GM18907 (cell line): ENCODE results near the gene CLEC19A.
"Not testable (repeated sequence)": the region's sequence is repeated elsewhere in the genome, so short reads cannot be mapped to it uniquely, and the experiment has no call there.

ENCODE experiments used
- ATAC-seq: cut with Tn5 transposase; IDR thresholded peaks from one replicate; pipeline ENCODE4 v1.9.1; 2021; ENCODE audit warnings: mild to moderate bottlenecking, moderate library complexity; ENCODE audit not compliant: unreplicated experiment

CLEC19A gene

DNA sequence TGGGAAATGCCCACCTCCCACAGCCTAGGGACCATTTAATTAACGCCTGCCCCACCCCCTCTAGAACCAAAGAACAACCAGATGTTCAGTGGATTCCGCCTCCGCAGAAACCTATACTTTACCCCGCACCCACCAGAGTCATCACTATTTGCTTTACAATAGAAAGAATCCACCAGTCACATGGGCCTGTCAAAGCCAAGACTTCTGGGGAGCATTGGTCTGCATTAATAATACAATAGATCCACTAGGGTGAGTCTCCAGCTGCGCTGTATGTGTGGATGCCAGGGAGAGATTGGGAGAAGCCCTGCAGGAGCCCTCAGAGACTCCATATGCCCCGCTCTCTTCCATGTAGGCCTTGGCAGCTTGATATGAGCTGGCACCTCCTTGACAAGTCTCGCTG is 31.3 kb downstream of the CLEC19A start:
- no peak for ATAC-seq

- not testable (repeated sequence) for ATAC-seq
Observed at GRCh38 chr16:19321186-19321585, 35.7 kb downstream of the CLEC19A start.

DNA sequence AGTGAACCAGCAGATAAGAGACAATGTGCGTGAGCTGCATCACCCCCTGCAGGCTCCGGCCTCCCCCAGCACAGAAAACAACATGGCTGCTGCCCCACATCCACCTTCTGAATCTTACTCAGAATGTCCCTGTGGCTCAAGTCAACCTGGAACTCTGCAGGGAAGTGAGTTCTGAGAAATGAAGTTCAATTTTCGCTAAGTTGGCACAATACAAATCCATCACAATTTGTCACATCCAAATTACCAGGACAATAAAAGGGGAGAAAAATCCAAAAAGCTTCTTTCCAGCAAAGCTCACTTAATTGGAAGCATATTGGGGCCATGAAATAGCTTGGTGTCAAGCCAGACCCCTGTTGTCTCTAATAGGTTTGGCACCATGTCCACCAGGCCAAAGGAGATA is 38.1 kb downstream of the CLEC19A start:
- ATAC-seq, result no peak

GRCh38 chr16:19328364-19328763 is 42.8 kb downstream of the CLEC19A start:
- ATAC-seq, result no peak

- ATAC-seq, result no peak
Observed at GRCh38 chr16:19329932-19330331, 44.4 kb downstream of the CLEC19A start.

- ATAC-seq, result no peak
Observed at GRCh38 chr16:19330841-19331397, 45.4 kb downstream of the CLEC19A start.

DNA sequence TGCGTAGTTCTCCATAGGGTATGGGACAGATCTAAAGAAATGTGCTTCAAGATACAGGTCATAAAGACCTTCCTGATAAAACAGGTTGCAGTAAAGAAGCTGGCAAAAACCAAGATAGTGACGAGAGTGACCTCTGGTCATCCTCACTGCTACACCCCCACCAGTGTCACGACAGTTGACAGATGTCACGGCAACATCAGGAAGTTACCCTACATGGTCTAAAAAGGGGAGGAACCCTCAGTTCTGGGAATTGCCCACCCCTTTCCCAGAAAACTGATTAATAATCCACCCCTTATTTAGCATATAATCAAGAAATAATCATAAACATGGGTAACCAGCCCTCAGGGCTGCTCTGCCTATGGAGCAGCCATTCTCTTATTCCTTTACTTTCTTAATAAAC is 46.3 kb downstream of the CLEC19A start:
- no peak for ATAC-seq

DNA sequence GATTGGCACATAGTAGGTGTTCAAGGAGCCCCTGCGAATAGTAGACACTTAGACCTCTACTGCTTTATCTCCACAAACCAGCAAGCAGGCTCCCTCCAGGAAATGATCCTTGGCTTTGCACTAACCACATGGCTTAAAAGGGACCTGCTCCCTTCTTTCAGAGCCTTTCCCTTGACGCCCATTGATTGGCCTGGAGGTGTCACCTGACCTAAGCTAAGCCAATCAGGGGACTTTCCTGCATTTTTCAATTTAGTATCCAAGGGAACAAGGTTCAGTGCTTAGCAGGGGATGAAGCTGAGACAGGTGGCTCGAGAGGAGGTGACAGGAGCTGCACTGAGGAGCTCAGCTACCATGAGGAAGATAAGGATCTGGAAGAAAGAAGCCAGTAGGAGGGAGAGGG is 52.8 kb downstream of the CLEC19A start:
- no peak for ATAC-seq

GRCh38 chr16:19344224-19344801 is 58.8 kb downstream of the CLEC19A start:
- ATAC-seq, result no peak

GRCh38 chr16:19344980-19345379 is 59.4 kb downstream of the CLEC19A start:
- no peak for ATAC-seq

- no peak for ATAC-seq
Observed at GRCh38 chr16:19346335-19346922, 60.9 kb downstream of the CLEC19A start.

DNA sequence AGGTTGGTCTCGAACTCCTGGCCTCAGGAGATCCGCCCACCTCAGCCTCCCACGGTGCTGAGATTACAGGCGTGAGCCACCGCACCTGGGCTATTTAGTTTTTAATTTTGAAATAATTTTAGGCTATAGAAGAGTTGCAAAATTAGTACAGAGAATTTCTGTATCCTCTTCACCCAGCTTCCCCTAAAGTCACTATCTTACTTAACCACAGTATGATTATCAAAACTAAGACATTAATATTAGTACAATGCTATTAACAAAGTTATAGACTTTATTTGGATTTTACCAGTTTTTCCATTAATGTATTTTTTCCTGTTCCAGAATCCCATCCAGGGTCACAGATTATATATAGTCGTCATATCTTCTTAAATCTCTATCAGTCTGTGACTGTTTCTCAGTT is 62.6 kb downstream of the CLEC19A start:
- ATAC-seq, result no peak

DNA sequence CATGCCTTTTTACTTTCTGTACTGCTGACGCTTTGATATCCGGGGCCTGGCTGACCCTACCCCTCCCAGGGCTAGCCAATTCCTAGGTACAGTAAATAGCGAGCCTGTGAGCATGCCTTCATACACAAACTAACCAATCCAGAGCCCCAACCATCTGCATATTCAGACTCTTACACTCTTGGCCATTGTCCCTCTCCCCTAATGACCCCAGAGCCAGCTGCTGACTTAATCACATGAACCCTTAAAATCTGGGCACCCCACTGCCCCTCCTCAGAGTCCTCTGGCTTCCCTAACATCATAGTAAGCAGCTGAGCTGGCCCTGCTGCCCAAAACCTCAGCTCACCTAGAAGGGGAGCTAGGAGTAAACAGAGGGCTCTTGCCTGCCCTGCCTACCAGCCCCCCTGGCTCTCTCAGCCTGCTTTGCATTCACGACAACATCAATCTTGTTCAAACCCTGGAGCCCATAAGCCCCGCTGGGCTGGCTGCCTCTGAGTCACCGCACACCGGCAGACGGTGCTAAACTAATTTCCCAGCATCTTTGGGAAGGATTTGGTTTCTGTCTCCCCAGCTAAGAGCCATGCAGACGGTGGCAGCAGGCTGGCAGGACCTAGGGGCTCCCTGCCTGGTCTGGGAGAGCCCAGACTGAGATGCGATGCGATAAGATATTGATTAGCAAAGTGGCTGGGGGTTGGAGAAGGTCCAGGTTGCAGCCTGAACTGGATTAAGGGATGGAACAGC is 63.2 kb downstream of the CLEC19A start:
- ATAC-seq, result no peak

DNA sequence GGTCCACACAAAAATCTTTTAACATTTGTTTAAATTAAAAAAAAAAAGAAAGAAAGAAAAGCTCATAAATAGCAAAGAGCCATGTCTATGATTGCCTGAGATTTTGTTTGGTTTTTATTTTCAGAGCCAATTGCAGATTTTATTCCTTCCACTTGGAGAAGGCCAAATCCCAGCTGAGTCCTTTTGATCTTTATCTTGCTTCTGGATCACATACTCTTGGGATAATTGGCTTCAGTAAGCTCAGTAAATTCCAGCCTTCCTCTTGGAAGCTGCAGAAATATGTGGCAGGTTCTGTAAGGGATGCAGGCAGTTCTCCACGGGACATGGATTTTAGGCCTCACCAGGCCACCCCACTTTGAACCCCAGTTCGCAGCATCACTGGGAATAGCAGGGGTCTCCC is 68.8 kb downstream of the CLEC19A start:
- no peak for ATAC-seq

GRCh38 chr16:19356024-19356952 is 70.8 kb downstream of the CLEC19A start:
- ATAC-seq, result no peak

GRCh38 chr16:19359556-19359955 is 74.0 kb downstream of the CLEC19A start:
- no peak for ATAC-seq
